H1 (cell line): Measurements from ENCODE around the gene VCPKMT. TPM values are rescaled to one million over a fixed set of nuclear protein-coding genes. Genes with fewer than 3 reads are reported as not detected.

Experiments used
- CTCF ChIA-PET: fragments of 300-600 bp; sonication (Branson Sonifier 250); formaldehyde crosslinking; loops from one replicate; lab custom pipeline; 2021; ENCODE audit not compliant: partially characterized antibody; lab: Charles Lee
- POLR2A ChIA-PET: fragments of 300-600 bp; sonication (Branson Sonifier 250); formaldehyde crosslinking; loops from one replicate; lab custom pipeline; 2021; ENCODE audit warnings: inconsistent platforms; ENCODE audit not compliant: partially characterized antibody; lab: Charles Lee
- DNase-seq, 2 experiments: peaks; one replicate each; pipeline versions ENCODE4 v3.0.0 to v3.0.0-alpha.2; 2010 to 2022; ENCODE audit warnings: low spot score in 2 of 2, low read depth in 1 of 2, mixed read lengths in 1 of 2
- FAIRE-seq: peaks from 2 replicates; lab custom pipeline; 2011; peaks lifted over from hg19 to GRCh38; lab: Jason Lieb, UNC
- H2AFZ ChIP-seq: 2 replicates; pipeline ENCODE4 v1.8.1; 2012; ENCODE audit warnings: low read length, inconsistent platforms
- H2AK5ac ChIP-seq: 2 replicates; pipeline ENCODE4 v1.6.1; 2013; ENCODE audit warnings: low read depth, low read length
- H2BK120ac ChIP-seq: replicated peaks from 2 replicates; pipeline ENCODE3; 2013; ENCODE audit warnings: low read depth, low read length, inconsistent platforms
- H2BK12ac ChIP-seq: 2 replicates; pipeline ENCODE4 v1.6.1; 2013; ENCODE audit warnings: low read depth, low read length
- H2BK15ac ChIP-seq: 2 replicates; pipeline ENCODE4 v1.6.1; 2013; ENCODE audit warnings: low read length
- H2BK20ac ChIP-seq: 2 replicates; pipeline ENCODE4 v1.6.1; 2013; ENCODE audit warnings: low read length
- H2BK5ac ChIP-seq: 2 replicates; pipeline ENCODE4 v1.6.1; 2013; ENCODE audit warnings: low read depth, low read length
- H3K14ac ChIP-seq: 2 replicates; pipeline ENCODE4 v1.6.1; 2013; ENCODE audit warnings: inconsistent platforms; ENCODE audit not compliant: insufficient read length
- H3K18ac ChIP-seq: 2 replicates; pipeline ENCODE4 v1.6.1; 2013; ENCODE audit warnings: low read length; ENCODE audit errors: extremely low read depth
- H3K23ac ChIP-seq: 2 replicates; pipeline ENCODE4 v1.6.1; 2013; ENCODE audit warnings: inconsistent platforms; ENCODE audit not compliant: insufficient read length
- H3K23me2 ChIP-seq: 2 replicates; pipeline ENCODE4 v1.6.1; 2013; ENCODE audit warnings: low read depth, low read length
- H3K27ac ChIP-seq: 2 replicates; pipeline ENCODE4 v1.6.1; 2011; ENCODE audit warnings: low read depth, low read length, inconsistent platforms
- H3K27me3 ChIP-seq, 4 experiments: replicated peaks in 1 of 4; 1 replicate in 1 of 4; 2 replicates in 3 of 4; pipeline versions ENCODE4 v1.6.1 to v1.8.1; 2011 to 2013; ENCODE audit warnings: low read length in 3 of 4, mild to moderate bottlenecking in 3 of 4, inconsistent platforms in 2 of 4, mixed read lengths in 2 of 4, moderate library complexity in 1 of 4; ENCODE audit not compliant: control insufficient read depth in 3 of 4, insufficient read depth in 3 of 4; ENCODE audit errors: extremely low read depth in 1 of 4
- H3K36me3 ChIP-seq, 4 experiments: 2 replicates each; pipeline versions ENCODE4 v1.6.1 to v1.8.1; 2011 to 2013; ENCODE audit warnings: mild to moderate bottlenecking in 4 of 4, low read length in 3 of 4, moderate library complexity in 2 of 4, control low read depth in 1 of 4, inconsistent platforms in 1 of 4; ENCODE audit not compliant: insufficient read depth in 4 of 4, control insufficient read depth in 2 of 4
- H3K4ac ChIP-seq: replicated peaks from 2 replicates; pipeline ENCODE3; 2013; ENCODE audit warnings: low read length, low read depth, mixed read lengths, inconsistent platforms; ENCODE audit not compliant: insufficient read length
- H3K4me1 ChIP-seq, 4 experiments: replicated peaks in 1 of 4; 1 replicate in 1 of 4; 2 replicates in 3 of 4; pipeline versions ENCODE4 v1.6.1 to v1.8.1; 2011 to 2013; ENCODE audit warnings: low read length in 3 of 4, inconsistent platforms in 2 of 4, mixed read lengths in 1 of 4; ENCODE audit not compliant: insufficient read depth in 4 of 4, control insufficient read depth in 3 of 4
- H3K4me2 ChIP-seq, 2 experiments: 2 replicates each; pipeline versions ENCODE4 v1.6.1 to v1.8.1; 2011 to 2013; ENCODE audit warnings: low read depth in 2 of 2, low read length in 2 of 2, control low read depth in 1 of 2, inconsistent platforms in 1 of 2, mild to moderate bottlenecking in 1 of 2; ENCODE audit not compliant: insufficient read depth in 1 of 2
- H3K4me3 ChIP-seq, 4 experiments: fragments of 200-600, 300-600 bp in 1 of 4; sonication (generic), shearing (Covaris generic), sonication (Bioruptor Twin) in 1 of 4; 2 replicates each; pipeline versions ENCODE4 v1.5.1 to v1.8.1; 2011 to 2016; ENCODE audit warnings: low read length in 4 of 4, low read depth in 3 of 4, control low read depth in 2 of 4, inconsistent platforms in 2 of 4, mild to moderate bottlenecking in 2 of 4, mixed read lengths in 1 of 4, moderate library complexity in 1 of 4; ENCODE audit not compliant: insufficient read depth in 2 of 4; ENCODE audit errors: extremely low read depth in 1 of 4
- H3K56ac ChIP-seq: replicated peaks from 2 replicates; pipeline ENCODE3; 2013; ENCODE audit warnings: low read depth, mild to moderate bottlenecking, mixed read lengths, low read length, inconsistent platforms; ENCODE audit not compliant: insufficient read length
- H3K79me1 ChIP-seq: 2 replicates; pipeline ENCODE4 v1.6.1; 2013; ENCODE audit warnings: low read depth, low read length, control low read depth
- H3K79me2 ChIP-seq, 2 experiments: 2 replicates each; pipeline versions ENCODE4 v1.6.1 to v1.8.1; 2012 to 2013; ENCODE audit warnings: low read length in 2 of 2, mild to moderate bottlenecking in 2 of 2, inconsistent platforms in 1 of 2; ENCODE audit not compliant: insufficient read depth in 2 of 2, control insufficient read depth in 1 of 2
- H3K9ac ChIP-seq, 4 experiments: replicated peaks in 1 of 4; 1 replicate in 1 of 4; 2 replicates in 3 of 4; pipeline versions ENCODE4 v1.6.1 to v1.8.1; 2011 to 2013; ENCODE audit warnings: low read depth in 3 of 4, low read length in 3 of 4, control low read depth in 2 of 4, mild to moderate bottlenecking in 2 of 4, moderate library complexity in 2 of 4, inconsistent platforms in 1 of 4; ENCODE audit errors: extremely low read depth in 1 of 4
- H3K9me3 ChIP-seq, 2 experiments: 2 replicates each; pipeline versions ENCODE4 v1.6.1 to v1.8.1; 2012 to 2013; ENCODE audit warnings: mild to moderate bottlenecking in 2 of 2, moderate library complexity in 2 of 2, control low read depth in 1 of 2, inconsistent platforms in 1 of 2, low read depth in 1 of 2, low read length in 1 of 2, mixed read lengths in 1 of 2; ENCODE audit not compliant: insufficient read depth in 2 of 2
- H4K20me1 ChIP-seq, 2 experiments: replicated peaks in 1 of 2; 2 replicates each; pipeline versions ENCODE3 to v1.8.1; 2011 to 2013; ENCODE audit warnings: inconsistent platforms in 2 of 2, low read length in 2 of 2, mild to moderate bottlenecking in 1 of 2; ENCODE audit not compliant: insufficient read depth in 2 of 2, control insufficient read depth in 1 of 2
- H4K5ac ChIP-seq: 2 replicates; pipeline ENCODE4 v1.6.1; 2013; ENCODE audit warnings: low read length, low read depth, mixed read lengths, inconsistent platforms; ENCODE audit not compliant: insufficient read length
- H4K8ac ChIP-seq: 2 replicates; pipeline ENCODE4 v1.8.0; 2013; ENCODE audit warnings: mild to moderate bottlenecking, moderate library complexity, low read length, inconsistent platforms; ENCODE audit not compliant: insufficient read depth; ENCODE audit errors: extremely low read depth
- H4K91ac ChIP-seq: replicated peaks from 2 replicates; pipeline ENCODE3; 2013; ENCODE audit warnings: low read length, mixed read lengths, inconsistent platforms; ENCODE audit not compliant: insufficient read length
- ASH2L ChIP-seq: fragments of 200-600, 300-600 bp; sonication (generic); IDR thresholded peaks from one replicate; pipeline ENCODE4 v1.7.1; 2017; ENCODE audit warnings: low read length
- ATF3 ChIP-seq: IDR thresholded peaks from 2 replicates; pipeline ENCODE4 v1.6.1; 2011; ENCODE audit warnings: low read depth, mild to moderate bottlenecking, low read length; ENCODE audit not compliant: insufficient read depth
- CREB1 ChIP-seq: IDR thresholded peaks from 2 replicates; pipeline ENCODE4 v1.6.1; 2012; ENCODE audit warnings: inconsistent platforms
- GABPA ChIP-seq: IDR thresholded peaks from 2 replicates; pipeline ENCODE4 v1.6.1; 2011; ENCODE audit warnings: mild to moderate bottlenecking, low read length, moderate library complexity, borderline replicate concordance; ENCODE audit not compliant: insufficient read depth
- NANOG ChIP-seq: IDR thresholded peaks from 2 replicates; pipeline ENCODE4 v1.6.1; 2011; ENCODE audit warnings: low read length, low read depth, mild to moderate bottlenecking, inconsistent platforms; ENCODE audit not compliant: insufficient read depth, poor library complexity, severe bottlenecking
- RAD21 ChIP-seq, 2 experiments: IDR thresholded peaks in 1 of 2; conservative IDR thresholded peaks in 1 of 2; 2 replicates each; pipeline ENCODE4 v1.6.1; 2011; ENCODE audit warnings: low read depth in 2 of 2, low read length in 2 of 2, improper control_type of control experiment in 1 of 2, inconsistent platforms in 1 of 2, mild to moderate bottlenecking in 1 of 2, moderate library complexity in 1 of 2
- RBBP5 ChIP-seq: IDR thresholded peaks from 2 replicates; pipeline ENCODE4 v1.7.1; 2012; ENCODE audit warnings: low read depth, mild to moderate bottlenecking, inconsistent platforms, low read length, moderate library complexity, borderline replicate concordance
- RXRA ChIP-seq: IDR thresholded peaks from 2 replicates; pipeline ENCODE4 v1.6.1; 2011; ENCODE audit warnings: low read depth, mild to moderate bottlenecking, low read length, moderate library complexity; ENCODE audit not compliant: insufficient read depth
- SP1 ChIP-seq: IDR thresholded peaks from 2 replicates; pipeline ENCODE4 v1.6.1; 2011; ENCODE audit warnings: low read depth, low read length
- WGBS, 2 experiments: shearing (Covaris generic) in 1 of 2; methylation state at CpG; one replicate each; pipeline versions ENCODE4 v1.1.6 to v1.1.7; 2013 to 2015; ENCODE audit warnings: low lambda C conversion rate in 2 of 2, mixed read lengths in 2 of 2, inconsistent platforms in 1 of 2, low coverage in 1 of 2, missing lambda C conversion rate in 1 of 2; ENCODE audit not compliant: insufficient replicate concordance in 2 of 2, insufficient coverage in 1 of 2, insufficient read length in 1 of 2; ENCODE audit errors: extremely low coverage in 1 of 2, missing lambda C conversion rate in 1 of 2; 5-methylcytosine and 5-hydroxymethylcytosine counted together
- polyA plus RNA-seq, 7 experiments: library from polyadenylated mRNA; depleted of rRNA in 3 of 7; stranded (reverse) in 5 of 7; unstranded in 2 of 7; fragments of >200 nt in 5 of 7; fragments of 200-250 nt in 2 of 7; gene quantifications; 1 replicate in 5 of 7; 2 replicates in 1 of 7; 4 replicates in 1 of 7; pipeline versions ENCODE4 v1.2.1 to v1.2.3, GENCODE V29; 2011 to 2013; ENCODE audit warnings: missing spikeins in 2 of 7, mixed read lengths in 2 of 7
- total RNA-seq: library from RNA; stranded (reverse); fragmentation: NEBNext Ultra II Directional; extraction: Animal tissue kit (Norgen Biotek cat#: 25700); gene quantifications from 2 replicates; pipeline ENCODE4 v1.2.1, GENCODE V29; 2021

VCPKMT gene
- total and polyA plus RNA-seq, 2 of the 8 experiments (the other 6 are each of a cell fraction or from before 2014, with no cell fraction given), result 3.8 to 7.1 TPM

- Histone ChIP-seq H3K79me2 (no peaks in the 10 kb centered on the region), H3K9ac (no peak overlapping the region), H3K4me3 (no peak overlapping the region), H3K27me3 (no peaks in the 10 kb centered on the region), H4K20me1 (no peaks in the 10 kb centered on the region), H4K91ac (no peak overlapping the region), H3K4me2 (no peak overlapping the region)
- WGBS, 2 experiments, result 85% methylated on average over 2 of the region's 2 CpGs; no CpG with 5 or more reads in 1 of the 2 experiments
- TF ChIP-seq CREB1, result no peak
- no peak for TF ChIP-seq RBBP5
- TF ChIP-seq RAD21 (IDR thresholded peaks at IDR 0.05 in 1 of 2, conservative IDR thresholded peaks at IDR 0.05 in 1 of 2; ENCODE audit: low read depth in 2 of 2, low read length in 2 of 2), result no peak
- TF ChIP-seq GABPA, result no peak
- no peak for TF ChIP-seq NANOG
- TF ChIP-seq ATF3, result no peak
- TF ChIP-seq RXRA, result no peak
- TF ChIP-seq ASH2L, result no peak
- no peak for TF ChIP-seq SP1
- TF ChIP-seq, all 59 proteins: peak for 0
- Histone ChIP-seq H2BK20ac (no peak overlapping the region), H3K4ac (no peak overlapping the region), H3K4me1 (no peaks in the 10 kb centered on the region), H2BK15ac (no peak overlapping the region), H2BK5ac (no peak overlapping the region), H3K23ac (no peak overlapping the region), H4K5ac (no peak overlapping the region), H4K8ac (no peak overlapping the region), H3K9me3 (no peaks in the 10 kb centered on the region), H2AFZ (no peak overlapping the region), H3K14ac (no peak overlapping the region), H2AK5ac (no peak overlapping the region), H3K56ac (no peak overlapping the region), H3K36me3 (peaks cover 0 to 2% (median 0%) of the 10 kb centered on the region in 4 experiments; a peak in 1 of 8 replicates), H3K27ac (no peak overlapping the region), H3K79me1 (no peaks in the 10 kb centered on the region), H2BK120ac (no peak overlapping the region), H2BK12ac (no peak overlapping the region), H3K18ac (no peak overlapping the region), H3K23me2 (no peaks in the 10 kb centered on the region)
- DNase-seq (no peak), FAIRE-seq (no peak)
- ChIA-PET POLR2A (interaction anchor here (1.4 to 2.7 kb wide), 2 partner anchors 12 to 14 kb away, joined by 3 to 13 read pairs; partner anchors contain the start of gene VCPKMT), CTCF (no interaction called here)
Observed at GRCh38 chr14:50127802-50128201, 11.4 kb upstream of the VCPKMT start.
